Kidney capillary endothelial cell (primary cell): Measurements from ENCODE around the gene NIT1.

Experiments
- DNase-seq: peaks from one replicate; pipeline ENCODE4 v3.0.0-alpha.2; 2018; ENCODE audit warnings: low spot score

The NIT1 gene

DNA sequence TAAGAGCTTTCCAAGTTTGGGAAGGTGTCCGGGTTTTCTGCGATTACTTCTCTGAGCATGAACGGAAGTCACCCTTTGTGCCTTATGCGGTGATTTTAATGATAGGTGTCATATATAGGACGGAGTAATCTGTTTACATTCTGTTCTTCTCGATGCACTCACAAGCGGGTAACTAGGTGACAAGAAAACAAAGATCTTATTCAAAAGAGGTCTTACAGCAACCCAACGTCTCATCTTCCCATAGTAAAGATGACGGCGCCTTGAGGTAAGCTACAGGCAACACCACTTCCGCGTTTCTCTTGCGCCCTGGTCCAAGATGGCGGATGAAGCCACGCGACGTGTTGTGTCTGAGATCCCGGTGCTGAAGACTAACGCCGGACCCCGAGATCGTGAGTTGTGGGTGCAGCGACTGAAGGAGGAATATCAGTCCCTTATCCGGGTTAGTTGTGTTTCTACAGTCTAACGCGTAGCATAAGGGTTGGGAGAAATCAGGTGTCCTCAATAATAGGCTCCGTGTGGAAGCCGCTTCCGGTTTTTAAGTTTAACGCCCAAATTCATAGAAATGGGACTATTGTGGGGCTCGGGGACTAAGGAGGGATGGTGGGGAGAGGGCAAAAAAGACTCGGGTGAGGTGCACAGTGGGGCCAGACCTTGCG lies 35.9 kb downstream of the NIT1 start, which contains the start of gene UFC1:
Gene UFC1, plus strand, starts transcription at position 297 of the 656 bp plus-strand sequence. Its CDS starts 20 bp downstream, at position 317.
- peak; percentile 90 for DNase-seq

DNA sequence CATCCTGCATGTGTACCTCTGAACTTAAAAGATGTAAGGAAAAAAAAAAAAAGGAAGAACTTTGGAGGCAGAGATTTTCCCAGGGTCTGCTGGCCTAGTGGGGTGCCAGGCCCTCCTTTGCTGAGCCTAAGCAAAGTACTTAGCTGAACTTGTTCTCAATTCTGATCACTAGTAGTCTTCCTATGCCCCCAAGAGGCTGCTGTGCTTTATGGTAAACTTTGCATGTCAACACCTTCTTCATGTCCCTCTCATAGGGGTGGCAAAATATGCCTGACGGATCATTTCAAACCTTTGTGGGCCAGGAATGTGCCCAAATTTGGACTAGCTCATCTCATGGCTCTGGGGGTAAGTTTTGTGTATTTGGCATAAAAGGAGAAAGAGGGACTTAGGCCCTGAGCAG lies 40.0 kb downstream of the NIT1 start:
- no peak for DNase-seq

DNA sequence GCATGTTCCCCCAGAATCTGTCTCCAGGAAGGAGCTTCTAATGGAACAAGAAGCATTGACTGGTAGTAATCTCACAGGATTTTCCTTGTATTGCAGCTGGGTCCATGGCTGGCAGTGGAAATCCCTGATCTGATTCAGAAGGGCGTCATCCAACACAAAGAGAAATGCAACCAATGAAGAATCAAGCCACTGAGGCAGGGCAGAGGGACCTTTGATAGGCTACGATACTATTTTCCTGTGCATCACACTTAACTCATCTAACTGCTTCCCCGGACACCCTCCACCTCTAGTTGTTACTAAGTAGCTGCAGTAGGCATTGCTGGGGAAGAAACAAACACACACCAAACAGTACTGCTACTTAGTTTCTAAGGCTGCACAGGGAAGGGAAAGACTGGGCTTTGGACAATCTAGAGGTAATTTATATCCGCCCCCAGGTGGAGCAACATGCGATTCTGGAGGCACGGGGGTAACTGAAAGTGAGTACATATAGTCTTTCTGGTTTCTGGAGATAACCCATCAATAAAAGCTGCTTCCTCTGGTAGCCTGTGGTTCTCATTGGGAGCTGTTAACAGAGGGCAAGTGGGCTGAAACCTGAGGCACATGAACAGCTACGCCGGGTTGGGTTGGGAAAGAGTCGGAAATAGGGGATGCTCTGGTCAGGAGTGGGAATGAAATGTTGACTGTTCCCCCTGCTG lies 40.6 kb downstream of the NIT1 start:
- DNase-seq = no peak

DNA sequence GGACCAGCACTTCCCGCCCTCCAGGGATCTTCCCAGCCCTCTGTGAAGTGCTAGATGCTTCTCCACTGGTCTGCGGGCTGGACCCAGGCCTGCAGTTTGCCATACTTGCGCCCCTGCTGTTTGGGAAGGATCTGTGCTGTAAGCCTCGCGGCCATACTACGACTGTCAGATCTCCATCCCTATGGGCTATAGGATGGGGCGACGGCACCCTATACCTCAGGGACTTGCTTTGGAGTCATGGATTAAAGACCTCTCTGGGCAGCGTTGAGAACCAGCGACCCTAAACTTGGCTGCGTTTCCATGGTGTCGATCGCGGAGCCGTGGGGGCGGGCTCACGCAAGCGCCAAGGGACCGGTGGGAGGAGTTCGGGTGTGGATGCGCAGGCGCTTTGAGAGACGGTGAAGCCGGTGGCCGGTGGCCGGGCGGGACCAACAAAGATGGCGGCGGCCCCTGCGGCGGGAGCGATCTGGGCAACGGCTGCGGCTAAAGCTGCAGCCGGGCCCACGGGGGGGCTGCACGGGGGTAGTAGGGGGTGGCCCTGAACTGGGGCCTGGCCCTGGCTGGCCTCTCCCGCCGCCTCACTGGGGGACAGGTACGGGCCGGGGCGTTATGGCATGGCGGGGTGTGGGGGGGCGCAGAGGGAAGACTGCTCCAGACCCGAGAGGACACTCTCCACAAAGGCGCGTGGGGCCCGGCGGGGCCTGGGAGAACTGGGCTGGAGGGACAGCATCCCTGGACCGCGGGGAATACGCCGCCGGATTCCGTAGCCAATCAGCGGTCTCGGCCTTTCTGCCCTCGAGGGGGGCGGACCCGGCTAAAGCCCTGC lies 41.4 kb downstream of the NIT1 start, which contains the start of gene USP21:
Gene USP21, plus strand, starts transcription at position 414 of the 826 bp plus-strand sequence. CDS start 1,141 bp downstream, outside the sequence.
- DNase-seq = peak; percentile 85

DNA sequence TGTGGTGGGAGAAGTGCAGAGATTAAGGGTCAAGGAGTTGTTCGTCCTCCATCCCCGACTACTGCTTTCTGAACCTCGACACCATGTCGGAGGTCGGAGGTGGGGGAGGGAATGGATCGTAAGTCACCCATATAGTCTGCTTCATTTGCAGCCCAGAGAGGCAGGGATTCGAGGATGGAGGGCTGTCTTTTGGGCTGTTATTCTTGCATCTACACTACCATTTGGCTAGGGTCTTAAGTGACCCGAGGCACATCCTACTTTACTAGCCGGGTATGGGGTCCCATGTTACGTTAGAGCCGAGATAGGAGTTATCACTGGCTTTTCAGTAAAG lies 42.0 kb downstream of the NIT1 start:
- DNase-seq = no peak

DNA sequence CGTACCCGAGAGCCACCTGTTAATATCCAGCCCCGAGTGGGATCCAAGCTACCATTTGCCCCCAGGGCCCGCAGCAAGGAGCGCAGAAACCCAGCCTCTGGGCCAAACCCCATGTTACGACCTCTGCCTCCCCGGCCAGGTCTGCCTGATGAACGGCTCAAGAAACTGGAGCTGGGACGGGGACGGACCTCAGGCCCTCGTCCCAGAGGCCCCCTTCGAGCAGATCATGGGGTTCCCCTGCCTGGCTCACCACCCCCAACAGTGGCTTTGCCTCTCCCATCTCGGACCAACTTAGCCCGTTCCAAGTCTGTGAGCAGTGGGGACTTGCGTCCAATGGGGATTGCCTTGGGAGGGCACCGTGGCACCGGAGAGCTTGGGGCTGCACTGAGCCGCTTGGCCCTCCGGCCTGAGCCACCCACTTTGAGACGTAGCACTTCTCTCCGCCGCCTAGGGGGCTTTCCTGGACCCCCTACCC lies 42.8 kb downstream of the NIT1 start:
- DNase-seq = no peak

DNA sequence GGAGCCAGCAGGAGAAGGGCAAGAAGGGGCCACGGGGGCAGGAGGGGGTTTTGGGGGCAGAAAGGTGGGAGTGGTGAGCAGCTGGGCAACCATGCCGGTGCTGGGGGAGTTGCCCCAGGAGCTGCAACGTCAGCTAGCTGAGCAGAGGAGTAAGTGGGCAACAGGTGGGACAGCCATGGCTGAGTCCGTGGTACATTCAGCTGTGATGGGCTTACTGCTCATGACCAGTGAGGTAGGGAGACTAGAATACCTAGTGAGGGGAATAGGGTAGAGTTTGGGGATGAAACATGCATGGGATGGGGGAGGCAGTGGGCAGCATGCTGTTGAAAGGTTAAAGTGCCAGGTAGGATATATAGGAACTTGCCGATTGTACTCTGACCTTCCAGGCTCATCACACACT lies 43.7 kb downstream of the NIT1 start:
- no peak for DNase-seq

DNA sequence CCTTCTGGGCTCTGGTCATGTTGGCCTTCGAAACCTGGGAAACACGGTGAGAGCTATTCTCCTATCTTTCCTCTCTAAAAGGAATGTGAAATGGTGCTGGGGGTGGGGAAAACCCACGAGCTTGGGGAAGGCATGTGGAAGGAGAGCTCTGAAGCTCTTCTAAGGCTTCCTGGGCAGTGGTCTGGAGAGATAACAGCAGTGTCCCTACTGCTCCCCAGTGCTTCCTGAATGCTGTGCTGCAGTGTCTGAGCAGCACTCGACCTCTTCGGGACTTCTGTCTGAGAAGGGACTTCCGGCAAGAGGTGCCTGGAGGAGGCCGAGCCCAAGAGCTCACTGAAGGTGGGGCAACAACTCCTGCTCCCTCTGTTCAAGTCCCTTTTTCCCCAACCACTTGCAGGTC lies 44.1 kb downstream of the NIT1 start:
- no peak for DNase-seq

DNA sequence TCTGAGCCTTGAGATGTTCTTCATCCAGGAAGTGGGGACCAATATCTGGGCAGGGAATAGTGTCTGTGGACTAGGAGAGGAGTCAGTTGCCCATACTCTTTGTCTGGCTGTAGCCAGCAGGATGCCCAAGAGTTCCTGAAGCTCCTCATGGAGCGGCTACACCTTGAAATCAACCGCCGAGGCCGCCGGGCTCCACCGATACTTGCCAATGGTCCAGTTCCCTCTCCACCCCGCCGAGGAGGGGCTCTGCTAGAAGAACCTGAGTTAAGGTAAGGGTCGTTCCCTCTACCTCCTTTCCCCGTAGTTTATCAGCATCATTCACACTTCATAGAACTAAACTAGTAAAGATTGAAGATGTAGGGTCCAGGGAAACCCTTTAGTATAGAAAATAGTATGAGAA lies 44.9 kb downstream of the NIT1 start:
- DNase-seq = no peak

DNA sequence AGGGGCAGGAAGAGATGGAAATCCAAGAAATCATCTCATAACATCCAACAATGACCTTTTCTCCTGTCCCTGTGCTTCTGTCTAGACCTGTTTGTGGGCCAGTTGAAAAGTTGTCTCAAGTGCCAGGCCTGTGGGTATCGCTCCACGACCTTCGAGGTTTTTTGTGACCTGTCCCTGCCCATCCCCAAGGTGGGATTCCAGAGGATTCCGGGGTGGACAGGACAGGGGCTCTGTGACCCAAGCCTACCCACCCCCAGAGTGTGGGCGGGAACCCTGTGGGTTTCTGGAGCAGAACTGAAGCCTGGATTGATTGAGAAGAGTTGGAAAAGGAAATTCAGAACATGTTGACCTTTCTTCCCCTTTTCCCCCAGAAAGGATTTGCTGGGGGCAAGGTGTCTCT lies 45.9 kb downstream of the NIT1 start:
- DNase-seq = no peak

DNA sequence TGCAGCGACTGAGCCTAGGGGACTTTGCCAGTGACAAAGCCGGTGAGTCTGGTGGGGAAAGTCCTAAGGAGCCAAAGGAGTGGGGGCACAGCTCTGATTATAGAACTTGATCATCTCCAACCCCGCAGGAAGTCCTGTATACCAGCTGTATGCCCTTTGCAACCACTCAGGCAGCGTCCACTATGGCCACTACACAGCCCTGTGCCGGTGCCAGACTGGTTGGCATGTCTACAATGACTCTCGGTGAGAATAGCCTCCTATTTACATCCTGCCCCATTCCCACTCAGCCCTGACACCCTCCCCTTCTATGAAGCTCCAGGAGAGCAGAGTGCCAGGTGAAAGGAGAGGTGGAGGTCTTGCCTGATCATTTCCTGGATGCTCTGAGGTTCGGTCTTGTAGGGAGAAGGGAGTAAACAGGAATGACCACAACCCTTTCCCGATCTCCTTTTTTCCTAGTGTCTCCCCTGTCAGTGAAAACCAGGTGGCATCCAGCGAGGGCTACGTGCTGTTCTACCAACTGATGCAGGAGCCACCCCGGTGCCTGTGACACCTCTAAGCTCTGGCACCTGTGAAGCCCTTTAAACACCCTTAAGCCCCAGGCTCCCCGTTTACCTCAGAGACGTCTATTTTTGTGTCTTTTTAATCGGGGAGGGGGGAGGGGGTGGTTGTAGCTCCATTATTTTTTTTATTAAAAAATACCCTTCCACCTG lies 47.2 kb downstream of the NIT1 start:
- no peak for DNase-seq

DNA sequence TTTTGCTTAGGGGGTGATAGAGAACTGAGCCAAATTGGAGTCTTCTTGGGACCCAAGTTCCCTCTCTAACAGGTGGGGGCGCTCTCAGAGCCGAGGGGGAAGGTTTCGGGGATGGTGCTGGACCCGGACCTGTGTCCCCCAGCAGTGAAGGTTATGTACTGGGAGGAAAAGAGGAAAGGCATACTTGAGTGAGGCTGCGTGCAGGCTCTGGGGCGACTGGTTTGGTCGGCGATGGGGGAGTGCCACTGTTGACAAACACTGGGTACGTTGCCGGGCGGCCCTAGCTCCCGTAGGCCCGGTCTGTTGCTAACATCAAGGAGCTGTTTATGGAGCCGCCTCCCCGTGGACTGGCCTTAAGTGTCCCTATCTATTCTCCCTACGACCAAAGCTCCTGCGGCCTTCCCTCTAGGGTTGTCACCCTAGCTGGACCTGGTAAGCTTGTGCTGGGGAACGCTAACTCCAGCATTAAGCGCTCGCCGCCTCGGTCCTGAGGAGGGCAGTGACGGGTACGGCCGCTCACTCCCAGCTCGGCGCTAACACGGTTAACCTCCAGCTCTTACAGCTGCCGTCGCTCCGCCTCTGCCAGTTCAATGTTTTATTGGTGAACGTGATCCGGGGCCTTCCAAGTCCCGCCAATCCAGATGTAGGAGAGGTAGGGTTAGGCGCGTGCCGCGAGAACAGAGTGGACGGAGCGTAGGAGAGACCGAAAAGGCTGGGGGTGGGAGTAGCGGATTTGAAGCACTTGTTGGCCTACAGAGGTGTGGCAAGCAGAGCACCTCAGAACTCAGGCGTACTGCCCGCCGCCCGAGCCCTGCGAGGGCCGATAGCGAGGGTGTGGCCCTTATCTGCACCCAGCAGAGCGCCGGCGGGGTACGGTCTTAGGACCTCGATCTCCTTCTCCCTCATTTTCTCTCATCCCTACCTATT lies 48.1 kb downstream of the NIT1 start, which contains the start of gene PPOX:
Gene PPOX, plus strand, starts transcription at position 685 of the 927 bp plus-strand sequence. CDS start 422 bp downstream, outside the sequence.
- DNase-seq = peak; percentile 99

DNA sequence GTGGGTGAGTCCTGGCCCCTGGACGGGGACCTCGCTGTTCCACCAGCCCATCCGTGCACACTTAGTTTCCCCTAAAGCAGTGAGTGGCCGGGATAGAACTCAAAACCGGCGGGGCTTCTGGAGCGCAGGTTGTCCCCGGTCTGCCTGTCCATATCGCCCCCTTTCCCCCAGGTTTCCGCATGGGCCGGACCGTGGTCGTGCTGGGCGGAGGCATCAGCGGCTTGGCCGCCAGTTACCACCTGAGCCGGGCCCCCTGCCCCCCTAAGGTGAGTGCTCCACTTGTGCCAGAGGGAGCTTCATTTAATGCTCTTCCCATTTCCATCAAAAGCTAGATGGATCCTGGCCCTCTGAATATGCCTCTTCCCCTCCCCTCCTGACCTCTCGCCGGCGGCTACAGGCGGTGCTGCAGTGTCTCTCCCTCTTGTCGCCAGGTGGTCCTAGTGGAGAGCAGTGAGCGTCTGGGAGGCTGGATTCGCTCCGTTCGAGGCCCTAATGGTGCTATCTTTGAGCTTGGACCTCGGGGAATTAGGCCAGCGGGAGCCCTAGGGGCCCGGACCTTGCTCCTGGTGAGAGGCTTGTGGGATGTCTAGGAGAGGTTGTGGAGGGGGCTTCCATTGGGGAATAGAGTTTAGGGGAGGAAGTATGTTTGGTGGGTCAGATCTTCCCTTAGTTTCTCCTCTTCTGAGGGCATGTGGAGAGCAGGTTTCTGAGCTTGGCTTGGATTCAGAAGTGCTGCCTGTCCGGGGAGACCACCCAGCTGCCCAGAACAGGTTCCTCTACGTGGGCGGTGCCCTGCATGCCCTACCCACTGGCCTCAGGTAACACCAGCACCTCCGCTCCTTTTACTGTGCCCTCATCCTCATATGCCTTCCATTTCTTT lies 49.0 kb downstream of the NIT1 start:
- DNase-seq = no peak

DNA sequence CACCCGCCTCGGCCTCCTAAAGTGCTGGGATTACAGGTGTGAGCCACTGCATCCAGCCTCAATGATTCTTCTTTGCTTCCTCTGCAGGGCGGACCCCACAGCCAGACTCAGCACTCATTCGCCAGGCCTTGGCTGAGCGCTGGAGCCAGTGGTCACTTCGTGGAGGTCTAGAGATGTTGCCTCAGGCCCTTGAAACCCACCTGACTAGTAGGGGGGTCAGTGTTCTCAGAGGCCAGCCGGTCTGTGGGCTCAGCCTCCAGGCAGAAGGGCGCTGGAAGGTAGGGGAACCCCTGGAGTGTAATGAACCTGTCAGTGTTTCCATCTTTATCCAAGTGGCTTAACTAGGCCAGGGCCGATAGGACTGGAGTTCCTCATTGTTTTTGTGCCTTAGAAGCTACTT lies 51.0 kb downstream of the NIT1 start:
- DNase-seq = no peak
